ENCODE measurements around the gene RASAL3. TPM values are rescaled to one million over a fixed set of nuclear protein-coding genes. Genes with fewer than 3 reads are reported as not detected.

The RASAL3 gene
- total and polyA plus RNA-seq, 2 of the 4 experiments (the other 2 are of a cell fraction) = 0.07 TPM; not detected in 1

- Histone ChIP-seq H3K23ac (ENCODE audit: low read depth, low read length) (no peak overlapping the region), H3K56ac (ENCODE audit: extremely low read depth, insufficient read depth, low read length) (no peak overlapping the region), H2AFZ (replicated peaks; ENCODE audit: low read length, poor library complexity) (no peak overlapping the region), H3K4me3 (ENCODE audit: insufficient read depth, low read depth, low read length) (no peak overlapping the region), H4K20me1 (ENCODE audit: insufficient read depth, low read length) (no peaks in the 10 kb centered on the region), H4K8ac (ENCODE audit: low read depth in 2 of 2, low read length in 2 of 2) (no peak overlapping the region), H3K9me1 (ENCODE audit: insufficient read depth, low read length) (no peaks in the 10 kb centered on the region), H4K5ac (ENCODE audit: low read depth, low read length) (no peak overlapping the region), H3K18ac (ENCODE audit: low read depth, low read length) (no peak overlapping the region), H2BK120ac (ENCODE audit: low read depth, low read length) (no peak overlapping the region), H2BK5ac (ENCODE audit: low read depth, low read length, poor library complexity, severe bottlenecking) (no peak overlapping the region), H3K9me3 (ENCODE audit: control insufficient read depth, insufficient read depth, low read length) (no peaks in the 10 kb centered on the region), H3K79me1 (ENCODE audit: low read depth in 1 of 2, low read length in 2 of 2) (no peaks in the 10 kb centered on the region), H2BK20ac (ENCODE audit: low read depth, low read length) (no peak overlapping the region), H2AK5ac (ENCODE audit: low read depth, low read length) (no peak overlapping the region), H3K27ac (ENCODE audit: insufficient read depth, low read length) (no peak overlapping the region), H3K27me3 (ENCODE audit: control insufficient read depth, insufficient read depth, low read length) (no peaks in the 10 kb centered on the region), H2BK15ac (ENCODE audit: low read depth, low read length) (no peak overlapping the region), H3K4me1 (ENCODE audit: control insufficient read depth, insufficient read depth, low read length) (no peaks in the 10 kb centered on the region), H3K4me2 (ENCODE audit: low read depth, low read length) (no peak overlapping the region), H3K14ac (replicated peaks; ENCODE audit: low read depth, low read length) (no peak overlapping the region), H3K36me3 (ENCODE audit: control insufficient read depth, insufficient read depth, low read length) (no peaks in the 10 kb centered on the region), H2AK9ac (replicated peaks; ENCODE audit: low read depth, low read length, poor library complexity) (no peak overlapping the region), H3K9ac (ENCODE audit: low read depth, low read length) (no peak overlapping the region), H4K91ac (ENCODE audit: insufficient read depth, low read depth, low read length) (no peak overlapping the region), H3K4ac (ENCODE audit: low read depth, low read length) (no peak overlapping the region)
- 50% methylated on average over 1 of the region's 13 CpGs; no CpG with 5 or more reads in 1 of the 2 experiments for WGBS, 2 experiments (ENCODE audit: extremely low coverage in 2 of 2, insufficient read length in 1 of 2)
- in situ Hi-C loops (cut with MboI; ENCODE audit: low sequenced_read_pairs) = no loop called here
- intact Hi-C loops (cut with micrococcal nuclease) = no loop called here
- CTCF ChIA-PET = no interaction called here
- TF ChIP-seq RCOR1 (IDR thresholded peaks at IDR 0.05; ENCODE audit: insufficient replicate concordance, low read length) (no peak), CTCF (conservative IDR thresholded peaks at IDR 0.05; ENCODE audit: low read depth, low read length) (no peak), ELK1 (IDR thresholded peaks at IDR 0.05; ENCODE audit: borderline replicate concordance, low read depth, low read length) (no peak), MAFK (IDR thresholded peaks at IDR 0.05; ENCODE audit: low read depth, low read length) (no peak), POLR2A (IDR thresholded peaks at IDR 0.05; ENCODE audit: low read depth, low read length) (no peak), SMC3 (IDR thresholded peaks at IDR 0.05; ENCODE audit: low read depth, low read length) (no peak), NFE2L2 (IDR thresholded peaks at IDR 0.05; ENCODE audit: low read depth, low read length) (no peak), MXI1 (IDR thresholded peaks at IDR 0.05; ENCODE audit: borderline replicate concordance, low read depth, low read length) (no peak), USF2 (IDR thresholded peaks at IDR 0.05; ENCODE audit: low read depth, low read length) (no peak), RAD21 (IDR thresholded peaks at IDR 0.05; ENCODE audit: low read length) (no peak), CHD1 (IDR thresholded peaks at IDR 0.05; ENCODE audit: low read depth, low read length) (no peak), MAZ (IDR thresholded peaks at IDR 0.05; ENCODE audit: borderline replicate concordance, low read depth, low read length) (no peak), CEBPB (IDR thresholded peaks at IDR 0.05; ENCODE audit: low read depth, low read length) (no peak), BHLHE40 (IDR thresholded peaks at IDR 0.05; ENCODE audit: low read depth, low read length) (no peak)
- dilution Hi-C loops (cut with HindIII; ENCODE audit: low sequenced_read_pairs, unreplicated experiment) = no loop called here
- no TSS peak for BruUV-seq (replicated peaks)
- DNase-seq (no peak), ATAC-seq (ENCODE audit: low read depth) (no peak)
- POLR2A ChIA-PET (ENCODE audit: unreplicated experiment) = no interaction called here
Measured at GRCh38 chr19:15488489-15489226, 24.3 kb upstream of the RASAL3 start.
